GM18868 (cell line): ENCODE measurements around the gene NEB.
"Not testable (repeated sequence)": the region's sequence is repeated elsewhere in the genome, so short reads cannot be mapped to it uniquely, and the experiment has no call there.

Experiments
- ATAC-seq: cut with Tn5 transposase; IDR thresholded peaks from one replicate; pipeline ENCODE4 v1.9.1; 2021; ENCODE audit warnings: mild to moderate bottlenecking, moderate library complexity; ENCODE audit not compliant: unreplicated experiment

NEB gene

GRCh38 chr2:151654085-151654484 lies 80.2 kb downstream of the NEB start:
- ATAC-seq = no peak

GRCh38 chr2:151651274-151651673 lies 83.0 kb downstream of the NEB start:
- no peak for ATAC-seq

- no peak for ATAC-seq
Measured at GRCh38 chr2:151650456-151650855, 83.8 kb downstream of the NEB start.

DNA sequence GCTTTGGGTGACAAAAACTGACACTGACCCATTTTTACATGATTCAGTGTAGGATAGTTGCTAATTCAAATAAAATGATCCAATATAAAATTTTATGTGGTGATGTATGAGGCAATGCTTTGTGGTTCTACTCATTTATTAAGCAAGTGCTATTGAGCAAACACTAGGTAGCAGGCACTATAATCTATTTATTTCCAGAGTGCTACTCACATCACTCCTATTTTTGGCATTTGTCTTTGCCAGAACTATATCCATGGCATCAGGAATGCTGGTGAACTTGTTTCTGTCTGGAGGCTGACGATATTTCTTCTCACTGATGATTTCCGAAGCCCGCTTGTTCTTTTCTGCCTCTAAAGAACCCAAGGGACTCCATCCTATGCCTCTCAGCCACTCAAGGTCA lies 84.3 kb downstream of the NEB start:
- no peak for ATAC-seq

- no peak for ATAC-seq
Measured at GRCh38 chr2:151649400-151649799, 84.9 kb downstream of the NEB start.

DNA sequence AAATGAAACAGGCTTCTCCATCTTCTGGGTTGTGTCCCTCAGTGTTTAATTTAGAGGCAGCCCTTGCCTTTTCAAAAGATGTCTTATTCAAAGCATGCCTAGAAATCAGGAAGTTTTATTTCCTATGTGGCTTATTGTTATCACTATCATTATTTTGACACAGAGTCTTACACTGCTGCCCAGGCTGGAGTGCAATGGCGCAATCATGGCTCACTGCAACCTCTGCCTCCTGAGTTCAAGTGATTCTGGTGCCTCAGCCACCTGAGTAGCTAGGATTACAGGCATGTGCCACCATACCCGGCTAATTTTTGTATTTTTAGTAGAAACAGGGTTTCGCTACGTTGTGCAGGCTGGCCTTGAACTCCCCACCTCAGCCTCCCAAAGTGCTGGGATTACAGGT lies 87.8 kb downstream of the NEB start:
- ATAC-seq = not testable (repeated sequence)

DNA sequence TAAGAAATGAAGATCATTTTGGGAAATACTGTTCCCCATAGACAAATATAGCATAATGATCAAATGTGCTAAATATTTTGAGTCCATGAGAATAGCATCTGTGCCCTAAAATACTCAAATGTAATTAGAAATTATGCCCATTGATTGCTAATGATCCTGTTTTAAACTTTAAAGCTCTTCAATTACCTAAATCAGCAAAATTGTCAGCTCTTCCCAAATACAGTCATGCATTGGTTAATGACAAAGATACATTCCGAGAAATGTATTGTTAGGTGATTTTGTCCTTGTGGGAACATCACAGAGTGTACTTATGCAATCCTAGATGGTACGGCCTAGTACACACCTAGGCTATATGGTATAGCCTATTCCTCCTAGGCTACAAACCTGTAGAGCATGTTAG lies 89.7 kb downstream of the NEB start:
- no peak for ATAC-seq

- ATAC-seq = not testable (repeated sequence)
Measured at GRCh38 chr2:151641895-151642294, 92.4 kb downstream of the NEB start.

DNA sequence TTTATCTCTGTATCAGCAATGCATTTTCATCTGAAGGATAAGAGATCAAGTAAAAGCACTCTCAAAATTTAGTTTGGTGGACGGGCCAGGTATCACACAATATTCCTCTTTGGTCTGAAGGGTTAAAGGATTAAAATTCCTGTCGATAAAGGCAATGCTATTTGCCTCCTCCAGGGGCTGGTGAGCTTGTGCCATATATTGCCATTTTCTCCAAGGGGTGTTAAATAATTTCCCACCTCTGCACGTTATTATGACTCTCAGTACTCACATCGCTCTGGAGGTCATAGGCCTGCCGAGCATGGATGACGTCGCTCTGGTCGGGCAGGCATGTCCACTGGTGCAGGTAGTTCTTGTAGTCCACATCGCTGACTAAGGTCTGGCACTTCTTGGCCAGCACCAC lies 94.2 kb downstream of the NEB start:
- ATAC-seq = no peak

- ATAC-seq = no peak
Measured at GRCh38 chr2:151638990-151639389, 95.3 kb downstream of the NEB start.

DNA sequence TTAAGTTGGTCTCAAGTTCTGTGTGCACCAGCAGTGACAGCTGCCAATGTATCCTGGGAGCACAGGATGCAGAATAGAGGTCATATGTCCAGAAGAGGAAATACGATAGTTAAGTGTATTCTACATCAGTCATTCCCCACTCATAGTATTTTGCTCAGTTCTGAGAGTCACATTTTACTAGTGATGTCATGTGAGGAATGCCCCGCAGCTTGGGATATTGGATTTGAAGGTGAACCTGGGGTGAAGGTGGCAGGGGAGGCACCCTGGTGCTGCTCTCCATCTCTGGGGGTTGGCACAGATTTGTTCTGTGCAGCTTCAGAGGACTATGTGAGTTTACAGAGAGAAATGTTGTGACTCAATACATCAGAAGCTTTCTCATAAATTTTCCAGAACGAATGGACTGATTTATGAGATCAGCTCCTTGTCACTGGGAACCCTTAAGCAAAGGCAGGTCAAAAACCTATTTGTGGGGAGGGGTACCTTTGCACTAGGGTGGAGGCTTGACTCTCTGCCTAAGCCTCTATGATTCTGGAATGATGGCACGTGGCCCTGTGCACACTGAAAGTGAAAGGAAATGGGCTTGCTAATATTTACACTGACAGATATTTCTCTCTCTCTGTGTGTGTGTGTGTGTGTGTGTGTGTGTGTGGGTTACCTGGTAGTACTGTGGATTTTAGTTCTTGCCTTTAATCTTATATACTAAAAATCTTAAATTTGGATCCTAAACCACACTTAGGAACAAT lies 95.9 kb downstream of the NEB start:
- ATAC-seq = peak; percentile 79

DNA sequence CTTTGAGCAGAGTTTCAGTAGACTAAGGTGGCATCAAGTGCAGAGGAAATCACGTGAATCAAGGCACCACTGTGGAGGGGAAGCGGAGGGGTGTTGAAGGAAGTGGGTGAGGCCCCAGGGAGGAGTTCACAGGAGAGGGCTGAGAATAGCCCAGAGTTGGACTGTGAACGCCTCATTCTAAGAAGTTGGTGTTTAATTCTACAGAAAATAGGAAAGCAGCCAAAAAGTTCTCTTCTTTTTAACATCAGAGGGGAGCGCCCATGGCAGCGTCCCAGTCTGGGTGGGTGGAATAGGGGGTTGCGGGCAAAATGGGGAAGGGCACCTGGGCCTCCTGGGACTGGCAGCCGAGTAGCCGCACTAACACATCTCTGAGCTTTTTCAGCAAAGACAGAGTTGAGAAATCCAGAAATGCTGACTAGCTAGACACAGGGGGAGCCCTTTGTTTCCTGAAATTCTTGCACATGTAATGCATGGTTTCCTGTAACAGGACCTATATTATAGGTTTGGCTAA lies 97.0 kb downstream of the NEB start:
- ATAC-seq = peak; percentile 63

DNA sequence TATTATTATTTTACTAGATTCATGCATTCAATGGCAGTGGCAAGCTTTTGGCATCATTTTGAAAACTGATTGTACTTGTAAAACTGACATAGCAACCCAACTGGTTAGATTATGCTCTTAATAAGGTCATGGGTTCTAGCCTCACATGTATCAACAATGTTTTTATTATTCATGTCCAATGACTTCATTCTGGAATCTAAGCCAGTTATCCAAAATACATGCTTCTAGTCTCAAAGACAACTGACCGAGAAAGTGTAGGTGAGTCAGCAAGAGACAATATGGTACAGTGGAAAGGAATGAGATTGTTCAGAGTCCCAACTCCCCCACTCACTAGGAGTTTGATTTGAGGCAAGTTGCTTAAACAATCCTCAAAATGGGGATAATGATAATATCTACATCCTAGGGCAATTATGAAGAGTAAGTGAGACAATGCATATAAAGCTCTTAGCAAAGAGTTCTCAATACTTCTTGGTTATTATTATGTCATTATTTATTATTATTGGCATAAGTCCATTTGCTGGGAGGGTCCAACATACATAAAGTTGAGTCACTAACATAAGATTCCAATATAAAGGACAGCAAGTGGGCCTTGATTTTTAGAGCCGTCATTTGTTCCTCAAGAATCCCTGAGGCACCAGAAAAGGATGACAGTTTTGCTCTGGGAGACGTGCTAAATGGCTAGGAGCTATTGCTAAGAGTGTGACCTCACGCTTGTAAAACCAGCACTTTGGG lies 99.4 kb downstream of the NEB start:
- no peak for ATAC-seq

- no peak for ATAC-seq
Measured at GRCh38 chr2:151632993-151633565, 101.2 kb downstream of the NEB start.

DNA sequence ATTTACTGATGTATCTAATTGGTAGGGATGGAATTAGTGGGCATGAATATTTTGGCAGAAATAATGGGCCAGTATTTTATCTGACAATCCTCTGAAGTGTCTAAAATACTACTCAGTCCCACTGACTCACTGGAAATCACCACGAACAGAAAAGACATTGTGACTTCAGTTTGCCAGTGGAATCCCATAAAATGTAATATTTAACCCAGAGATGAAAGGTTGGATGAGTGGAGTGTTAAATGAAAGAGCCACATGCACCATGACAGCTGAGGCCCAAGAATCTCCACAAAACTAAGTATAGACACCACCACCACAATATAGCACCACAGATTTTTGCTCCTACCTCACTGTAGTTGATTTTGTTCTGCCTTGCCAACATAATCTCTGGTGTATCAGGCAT lies 103.9 kb downstream of the NEB start:
- ATAC-seq = no peak

- ATAC-seq = no peak
Measured at GRCh38 chr2:151627353-151627752, 106.9 kb downstream of the NEB start.

- no peak for ATAC-seq
Measured at GRCh38 chr2:151624271-151624670, 110.0 kb downstream of the NEB start.

DNA sequence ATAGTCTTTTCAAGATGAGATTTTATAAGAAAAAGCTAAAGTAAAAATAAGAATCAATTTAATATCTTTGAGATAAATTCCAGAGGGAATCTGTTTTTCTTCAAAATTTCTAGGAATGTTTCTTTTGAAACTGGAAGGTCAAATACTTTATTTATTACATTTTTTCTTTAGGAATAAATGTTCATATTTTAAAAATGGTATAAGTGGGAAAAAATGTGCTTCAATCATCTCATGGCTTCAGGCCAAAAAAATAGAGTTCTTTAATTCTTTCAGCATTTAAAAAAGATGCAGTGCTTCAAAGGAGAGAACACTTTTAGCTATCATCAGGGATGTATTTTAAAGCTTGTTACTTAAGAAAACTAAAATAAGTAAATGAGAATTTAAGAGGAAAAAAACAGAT lies 110.6 kb downstream of the NEB start:
- ATAC-seq = no peak

DNA sequence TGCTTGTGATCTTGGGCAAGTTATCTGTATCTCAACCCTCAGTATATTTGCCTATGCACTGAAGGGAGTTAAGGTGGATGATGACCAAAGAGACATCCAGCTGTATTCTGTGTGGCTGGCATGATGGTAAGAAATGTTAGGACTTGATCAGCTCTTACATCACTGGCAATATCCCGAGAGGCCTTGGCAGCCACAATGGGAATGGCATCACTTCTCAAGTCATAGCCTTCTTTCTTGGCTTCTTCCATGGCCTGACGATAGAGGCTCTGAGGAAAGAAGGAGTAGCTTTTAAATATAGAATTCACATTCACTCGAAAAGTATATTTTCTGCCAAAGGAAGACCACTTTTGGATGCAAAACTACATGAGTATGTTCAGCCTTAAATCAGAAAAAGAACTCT lies 113.5 kb downstream of the NEB start:
- ATAC-seq = no peak

DNA sequence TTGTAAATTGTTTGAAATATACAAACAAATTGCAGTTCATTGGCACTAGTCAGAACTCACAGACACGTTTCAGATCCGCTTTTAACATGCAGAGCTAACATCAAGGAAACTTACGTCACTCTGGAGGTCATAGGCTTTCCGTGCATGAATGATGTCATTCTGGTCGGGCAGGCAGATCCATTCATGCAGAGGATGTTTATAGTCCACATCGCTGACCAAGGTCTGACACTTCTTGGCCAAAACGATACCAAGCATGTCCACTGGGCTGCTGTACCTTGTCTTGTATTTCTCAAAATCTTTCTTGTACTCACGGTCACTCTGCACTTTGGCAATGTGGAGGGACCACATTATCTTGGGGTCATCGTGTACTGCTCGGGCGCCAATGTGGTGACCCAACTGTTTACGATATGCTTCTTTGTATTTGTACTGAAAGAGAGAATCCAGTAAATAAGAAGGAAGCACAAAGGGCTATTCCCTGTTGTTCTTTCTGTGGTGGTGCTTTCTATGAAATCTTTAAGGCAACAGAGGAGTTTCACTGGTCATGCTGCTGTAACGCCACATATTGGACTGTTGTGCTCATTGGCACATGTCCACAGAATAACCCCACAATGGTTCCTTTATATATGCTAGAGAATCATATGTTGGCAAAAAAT lies 114.8 kb downstream of the NEB start:
- ATAC-seq = peak; percentile 66

DNA sequence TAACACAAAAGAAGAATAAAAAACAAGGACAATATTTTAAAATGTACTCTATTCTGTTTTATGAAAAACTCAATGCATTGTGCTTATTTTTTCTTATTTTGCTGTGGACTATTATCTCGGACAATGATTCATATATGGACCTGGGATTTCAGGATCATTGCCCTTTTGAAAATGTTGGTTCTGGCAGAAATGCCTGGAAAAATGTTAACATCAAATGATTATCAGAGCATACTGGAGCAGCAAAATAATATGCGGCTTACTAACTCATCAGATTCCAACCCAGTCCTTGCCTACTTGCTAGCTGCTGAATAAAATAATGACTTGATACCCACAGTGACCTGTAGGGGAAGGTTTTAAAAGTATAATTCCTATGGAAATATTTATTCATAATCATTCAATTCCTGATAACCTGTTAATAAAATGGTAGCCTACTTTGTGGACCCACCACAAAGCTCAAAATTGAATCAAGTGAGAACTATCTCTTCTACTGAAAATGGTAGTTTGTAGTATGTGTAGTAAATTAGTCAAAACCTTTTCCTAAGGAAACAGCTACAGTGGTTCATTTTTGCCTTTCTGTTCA lies 117.4 kb downstream of the NEB start:
- no peak for ATAC-seq
